SK-N-MC (cell line): ENCODE measurements around the gene NOS3.

Source experiments
- DNase-seq: peaks from one replicate; pipeline ENCODE4 v3.0.0-alpha.2; 2011; ENCODE audit warnings: low read depth, low spot score
- H3K27ac ChIP-seq: fragments of 200-600 bp; sonication (generic); 2 replicates; pipeline ENCODE4 v1.5.1; 2016; ENCODE audit warnings: mixed run types
- H3K36me3 ChIP-seq: fragments of 200-600 bp; sonication (generic); 2 replicates; pipeline ENCODE4 v1.6.1; 2017; ENCODE audit warnings: antibody characterized with exemption, low read length, mixed read lengths; ENCODE audit not compliant: insufficient read depth
- H3K4me3 ChIP-seq: fragments of 200-600 bp; sonication (generic); 2 replicates; pipeline ENCODE4 v1.5.1; 2016
- H3K9ac ChIP-seq: fragments of 200-600 bp; sonication (generic); 2 replicates; pipeline ENCODE4 v1.8.0; 2017; ENCODE audit warnings: mixed run types, mixed read lengths; ENCODE audit not compliant: insufficient read length
- H3K9me3 ChIP-seq: fragments of 200-600 bp; sonication (generic); 2 replicates; pipeline ENCODE4 v1.6.1; 2017; ENCODE audit warnings: low read depth, mild to moderate bottlenecking, antibody characterized with exemption, low read length, moderate library complexity, mixed read lengths
- EZH2 ChIP-seq: fragments of 200-600 bp; sonication (generic); IDR thresholded peaks from one replicate; pipeline ENCODE4 v1.6.1; 2017; ENCODE audit warnings: antibody characterized with exemption
- FOXP2 ChIP-seq: optimal IDR thresholded peaks from 2 replicates; pipeline ENCODE3; 2011; ENCODE audit warnings: mild to moderate bottlenecking, moderate library complexity; ENCODE audit not compliant: insufficient read depth; ENCODE audit errors: extremely low read length, control extremely low read depth
- POLR2AphosphoS5 ChIP-seq: IDR thresholded peaks from 2 replicates; pipeline ENCODE4 v1.6.1; 2012; ENCODE audit warnings: mild to moderate bottlenecking, low read depth, low read length, borderline replicate concordance

NOS3 gene

GRCh38 chr7:151062111-151062398 lies 71.2 kb downstream of the NOS3 start:
- no peak overlapping the region for H3K9ac ChIP-seq
- no peak for DNase-seq
- H3K36me3 ChIP-seq: peaks cover 18% of the 10 kb centered on the region; the same call in 1 of the 2 replicates
- TF ChIP-seq POLR2AphosphoS5 (peak; percentile 50; the same call in 1 of the 2 replicates), EZH2 (no peak)
- no peak overlapping the region for H3K4me3 ChIP-seq
- H3K27ac ChIP-seq: no peak overlapping the region
- no peaks in the 10 kb centered on the region for H3K9me3 ChIP-seq

DNA sequence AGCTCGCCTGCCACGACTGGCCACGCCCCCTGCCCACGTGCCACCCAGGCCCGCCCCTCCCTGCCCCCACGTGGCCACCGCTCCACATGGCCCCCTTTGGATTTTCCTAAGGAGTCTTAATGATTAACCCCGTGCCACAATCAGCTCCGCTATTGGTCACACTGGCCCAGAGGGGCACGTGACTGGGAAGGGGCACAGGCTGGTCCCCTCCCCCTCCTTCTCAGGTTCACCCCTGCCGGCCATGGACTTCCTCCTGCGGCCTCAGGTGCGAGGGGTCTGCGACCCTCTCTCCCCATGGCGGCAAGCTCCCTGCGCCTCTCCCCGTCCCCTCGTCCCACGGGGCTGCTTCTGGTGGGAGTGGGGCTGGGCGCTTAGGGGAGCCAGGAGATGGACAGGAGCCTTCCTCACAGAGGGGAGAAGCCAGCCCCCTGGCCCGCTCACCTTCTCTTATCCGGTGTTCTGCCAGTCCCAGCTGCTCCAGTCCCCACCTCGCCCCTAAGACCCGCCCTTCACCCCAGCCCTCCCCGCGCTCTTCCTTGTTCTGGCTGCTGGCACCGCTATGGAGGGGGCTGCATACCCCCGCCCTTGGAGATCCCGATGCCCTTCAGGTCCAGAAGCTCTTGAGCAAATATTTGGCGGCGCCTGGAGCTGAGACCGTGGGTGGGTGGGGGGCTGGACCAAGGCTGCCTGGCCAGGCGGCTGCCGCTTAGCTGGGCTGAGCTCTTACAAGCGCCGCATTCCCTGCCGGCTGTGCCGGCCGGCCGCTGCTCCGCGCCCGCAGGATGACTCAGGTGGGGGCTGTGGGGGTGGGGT lies 71.8 kb downstream of the NOS3 start:
- no peak overlapping the region for H3K9ac ChIP-seq
- TF ChIP-seq FOXP2: no peak
- TF ChIP-seq POLR2AphosphoS5: 0 out of 2 replicates have a peak, but pooled peaks have one; percentile 37
- no peak overlapping the region for H3K27ac ChIP-seq
- no peaks in the 10 kb centered on the region for H3K9me3 ChIP-seq
- H3K4me3 ChIP-seq: no peak overlapping the region
- peaks cover 23% of the 10 kb centered on the region; the same call in 1 of the 2 replicates for H3K36me3 ChIP-seq
- DNase-seq: no peak

DNA sequence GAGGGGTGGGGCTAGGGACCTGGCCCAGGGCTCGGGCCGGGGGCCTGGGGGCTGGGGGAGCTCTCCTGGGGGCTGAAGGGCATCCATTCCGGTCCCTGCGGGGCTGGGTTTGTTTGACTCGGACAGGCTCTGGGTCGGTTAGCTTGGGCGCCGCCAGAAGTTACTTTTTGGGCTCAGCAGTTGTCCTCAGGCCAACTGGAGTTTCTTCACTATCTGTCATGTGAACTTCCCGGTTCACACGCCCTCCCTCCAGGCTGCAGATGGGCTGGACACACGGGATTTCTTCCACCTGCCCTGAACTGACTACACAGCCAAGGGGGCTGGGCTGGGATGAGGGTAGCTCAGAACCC lies 72.4 kb downstream of the NOS3 start:
- Histone ChIP-seq H3K9me3 (no peaks in the 10 kb centered on the region), H3K27ac (no peak overlapping the region), H3K36me3 (peaks cover 29% of the 10 kb centered on the region; the same call in 1 of the 2 replicates), H3K4me3 (no peak overlapping the region), H3K9ac (no peak overlapping the region)
- no peak for DNase-seq
- TF ChIP-seq FOXP2 (no peak), POLR2AphosphoS5 (no peak), EZH2 (no peak)
